H1 (cell line): ENCODE measurements around the gene PTPN13.

ENCODE experiments used
- EZH2 ChIP-seq: fragments of 200-600 bp; sonication (generic); IDR thresholded peaks from 2 replicates; pipeline ENCODE4 v1.7.1; 2012; ENCODE audit warnings: low read depth, mild to moderate bottlenecking, moderate library complexity, low read length, inconsistent platforms; ENCODE audit not compliant: severe bottlenecking
- GABPA ChIP-seq: IDR thresholded peaks from 2 replicates; pipeline ENCODE4 v1.6.1; 2011; ENCODE audit warnings: mild to moderate bottlenecking, low read length, moderate library complexity, borderline replicate concordance; ENCODE audit not compliant: insufficient read depth
- POLR2A ChIP-seq, 2 experiments: IDR thresholded peaks; 1 replicate in 1 of 2; 2 replicates in 1 of 2; pipeline ENCODE4 v1.6.1; 2011; ENCODE audit warnings: low read depth in 2 of 2, low read length in 2 of 2, mild to moderate bottlenecking in 2 of 2; ENCODE audit errors: control extremely low read depth in 1 of 2
- POLR2AphosphoS5 ChIP-seq: IDR thresholded peaks from 2 replicates; pipeline ENCODE4 v1.6.1; 2011; ENCODE audit warnings: low read depth, low read length
- SIRT6 ChIP-seq: IDR thresholded peaks from one replicate; pipeline ENCODE4 v1.7.1; 2012; ENCODE audit warnings: low read length, inconsistent platforms
- SRF ChIP-seq: IDR thresholded peaks from 2 replicates; pipeline ENCODE4 v1.6.1; 2011; ENCODE audit warnings: mild to moderate bottlenecking, low read depth, low read length, moderate library complexity
- SUZ12 ChIP-seq: fragments of 200-600 bp; sonication (generic); IDR thresholded peaks from 2 replicates; pipeline ENCODE4 v1.6.1; 2012; ENCODE audit warnings: mild to moderate bottlenecking, inconsistent platforms, low read length, moderate library complexity, mixed read lengths
- TCF12 ChIP-seq: IDR thresholded peaks from 2 replicates; pipeline ENCODE4 v1.6.1; 2011; ENCODE audit warnings: low read depth, mild to moderate bottlenecking, low read length
- TF ChIP-seq, protein P1 (sequence below), 3 experiments: IDR thresholded peaks; 1 replicate in 2 of 3; 2 replicates in 1 of 3; pipeline versions ENCODE4 v1.5.1 to v1.6.1; 2011; ENCODE audit warnings: low read length in 3 of 3, mild to moderate bottlenecking in 3 of 3, inconsistent platforms in 2 of 3, low read depth in 1 of 3, moderate library complexity in 1 of 3; ENCODE audit not compliant: insufficient read depth in 1 of 3; ENCODE audit errors: control extremely low read depth in 1 of 3
- TF ChIP-seq, protein P2 (sequence below): IDR thresholded peaks from 2 replicates; pipeline ENCODE4 v1.6.1; 2011; ENCODE audit warnings: low read length, improper control_type of control experiment

DNA sequence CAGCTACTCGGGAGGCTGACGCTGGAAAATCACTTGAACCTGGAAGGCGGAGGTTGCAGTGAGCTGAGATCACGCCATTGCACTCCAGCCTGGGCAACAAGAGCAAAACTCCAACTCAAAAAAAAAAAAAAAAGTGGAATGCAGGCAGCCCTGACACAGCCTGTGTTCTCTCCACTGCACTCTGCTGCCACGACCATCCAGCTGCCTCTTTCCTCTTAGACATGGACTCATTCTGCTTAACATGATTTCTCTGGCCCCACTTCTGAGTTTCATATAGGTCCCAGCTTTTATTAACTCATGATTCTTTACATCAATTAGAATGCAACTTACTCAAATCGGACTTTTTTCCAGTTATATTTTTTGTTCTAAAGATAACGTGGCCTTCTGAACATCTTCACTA is 225.4 kb downstream of the PTPN13 start:
- TF ChIP-seq, protein P1, sequence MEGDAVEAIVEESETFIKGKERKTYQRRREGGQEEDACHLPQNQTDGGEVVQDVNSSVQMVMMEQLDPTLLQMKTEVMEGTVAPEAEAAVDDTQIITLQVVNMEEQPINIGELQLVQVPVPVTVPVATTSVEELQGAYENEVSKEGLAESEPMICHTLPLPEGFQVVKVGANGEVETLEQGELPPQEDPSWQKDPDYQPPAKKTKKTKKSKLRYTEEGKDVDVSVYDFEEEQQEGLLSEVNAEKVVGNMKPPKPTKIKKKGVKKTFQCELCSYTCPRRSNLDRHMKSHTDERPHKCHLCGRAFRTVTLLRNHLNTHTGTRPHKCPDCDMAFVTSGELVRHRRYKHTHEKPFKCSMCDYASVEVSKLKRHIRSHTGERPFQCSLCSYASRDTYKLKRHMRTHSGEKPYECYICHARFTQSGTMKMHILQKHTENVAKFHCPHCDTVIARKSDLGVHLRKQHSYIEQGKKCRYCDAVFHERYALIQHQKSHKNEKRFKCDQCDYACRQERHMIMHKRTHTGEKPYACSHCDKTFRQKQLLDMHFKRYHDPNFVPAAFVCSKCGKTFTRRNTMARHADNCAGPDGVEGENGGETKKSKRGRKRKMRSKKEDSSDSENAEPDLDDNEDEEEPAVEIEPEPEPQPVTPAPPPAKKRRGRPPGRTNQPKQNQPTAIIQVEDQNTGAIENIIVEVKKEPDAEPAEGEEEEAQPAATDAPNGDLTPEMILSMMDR (IDR thresholded peaks at IDR 0.05; ENCODE audit: control extremely low read depth in 1 of 3, insufficient read depth in 1 of 3, low read depth in 1 of 3, low read length in 3 of 3): no peak
- no peak for TF ChIP-seq SIRT6
- no peak for TF ChIP-seq GABPA
- TF ChIP-seq SUZ12: no peak
- no peak for TF ChIP-seq POLR2A (IDR thresholded peaks at IDR 0.05; ENCODE audit: control extremely low read depth in 1 of 2, low read depth in 2 of 2, low read length in 2 of 2)
- no peak for TF ChIP-seq POLR2AphosphoS5
- TF ChIP-seq, protein P2, sequence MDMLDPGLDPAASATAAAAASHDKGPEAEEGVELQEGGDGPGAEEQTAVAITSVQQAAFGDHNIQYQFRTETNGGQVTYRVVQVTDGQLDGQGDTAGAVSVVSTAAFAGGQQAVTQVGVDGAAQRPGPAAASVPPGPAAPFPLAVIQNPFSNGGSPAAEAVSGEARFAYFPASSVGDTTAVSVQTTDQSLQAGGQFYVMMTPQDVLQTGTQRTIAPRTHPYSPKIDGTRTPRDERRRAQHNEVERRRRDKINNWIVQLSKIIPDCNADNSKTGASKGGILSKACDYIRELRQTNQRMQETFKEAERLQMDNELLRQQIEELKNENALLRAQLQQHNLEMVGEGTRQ: no peak
- TF ChIP-seq TCF12: no peak
- TF ChIP-seq SRF: no peak
- no peak for TF ChIP-seq EZH2
